Measurements from ENCODE around the gene ARL4C. TPM values are rescaled to one million over a fixed set of nuclear protein-coding genes. Genes with fewer than 3 reads are reported as not detected.

Gene ARL4C
- total and polyA plus RNA-seq, 2 of the 8 experiments (the other 6 are each of a cell fraction or from before 2014, with no cell fraction given), result 7.0 to 16.9 TPM

- no peak overlapping the region for H4K8ac ChIP-seq (ENCODE audit: extremely low read depth, insufficient read depth, low read length)
- peaks cover 7% of the 10 kb centered on the region; the same call in 1 of the 2 replicates for H3K79me1 ChIP-seq (ENCODE audit: low read depth, low read length)
- no peak for DNase-seq (ENCODE audit: low read depth in 1 of 2, low spot score in 2 of 2)
- no peak overlapping the region for H3K18ac ChIP-seq (ENCODE audit: extremely low read depth, low read length)
- no peak overlapping the region for H3K4me3 ChIP-seq (ENCODE audit: extremely low read depth in 1 of 4, insufficient read depth in 2 of 4, low read depth in 3 of 4, low read length in 4 of 4)
- H2BK15ac ChIP-seq (ENCODE audit: low read length), result no peak overlapping the region
- no peak overlapping the region for H3K56ac ChIP-seq (replicated peaks; ENCODE audit: insufficient read length, low read depth, low read length)
- ChIA-PET POLR2A (ENCODE audit: partially characterized antibody) (no interaction called here), CTCF (ENCODE audit: partially characterized antibody) (interaction anchor here (1.3 to 1.6 kb wide), 4 partner anchors 11 to 377 kb away, joined by 3 to 7 read pairs (median 4); no protein-coding TSS in a partner anchor)
- H2AK5ac ChIP-seq (ENCODE audit: low read depth, low read length), result no peak overlapping the region
- H3K4me1 ChIP-seq (replicated peaks in 1 of 4; ENCODE audit: control insufficient read depth in 3 of 4, insufficient read depth in 4 of 4, low read length in 3 of 4), result no peaks in the 10 kb centered on the region
- peaks cover 12% of the 10 kb centered on the region for H3K23me2 ChIP-seq (ENCODE audit: low read depth, low read length)
- H3K4me2 ChIP-seq (ENCODE audit: insufficient read depth in 1 of 2, low read depth in 2 of 2, low read length in 2 of 2), result no peak overlapping the region
- H3K14ac ChIP-seq (ENCODE audit: insufficient read length), result no peak overlapping the region
- no peak overlapping the region for H3K4ac ChIP-seq (replicated peaks; ENCODE audit: insufficient read length, low read depth, low read length)
- FAIRE-seq, result no peak
- no peak overlapping the region for H2BK5ac ChIP-seq (ENCODE audit: low read depth, low read length)
- no peak overlapping the region for H3K23ac ChIP-seq (ENCODE audit: insufficient read length)
- no peaks in the 10 kb centered on the region for H3K79me2 ChIP-seq (ENCODE audit: control insufficient read depth in 1 of 2, insufficient read depth in 2 of 2, low read length in 2 of 2)
- H4K20me1 ChIP-seq (replicated peaks in 1 of 2; ENCODE audit: control insufficient read depth in 1 of 2, insufficient read depth in 2 of 2, low read length in 2 of 2), result peaks cover 0 to 10% of the 10 kb centered on the region in 2 experiments
- H3K27me3 ChIP-seq (replicated peaks in 1 of 4; ENCODE audit: control insufficient read depth in 3 of 4, extremely low read depth in 1 of 4, insufficient read depth in 3 of 4, low read length in 3 of 4), result no peaks in the 10 kb centered on the region; a peak in 1 of 7 replicates
- 92% methylated on average over 14 of the region's 14 CpGs; no CpG with 5 or more reads in 1 of the 2 experiments for WGBS, 2 experiments (ENCODE audit: extremely low coverage in 1 of 2, insufficient coverage in 1 of 2, insufficient read length in 1 of 2, insufficient replicate concordance in 2 of 2, low coverage in 1 of 2, low lambda C conversion rate in 2 of 2, missing lambda C conversion rate in 1 of 2)
- no peak overlapping the region for H2BK120ac ChIP-seq (replicated peaks; ENCODE audit: low read depth, low read length)
- no peak overlapping the region for H2AFZ ChIP-seq (ENCODE audit: low read length)
- no peak overlapping the region for H4K91ac ChIP-seq (replicated peaks; ENCODE audit: insufficient read length, low read length)
- H2BK12ac ChIP-seq (ENCODE audit: low read depth, low read length), result no peak overlapping the region
- no peaks in the 10 kb centered on the region for H3K36me3 ChIP-seq (ENCODE audit: control insufficient read depth in 2 of 4, insufficient read depth in 4 of 4, low read length in 3 of 4)
- no peak overlapping the region for H2BK20ac ChIP-seq (ENCODE audit: low read length)
- H4K5ac ChIP-seq (ENCODE audit: insufficient read length, low read depth, low read length), result no peak overlapping the region
- H3K27ac ChIP-seq (ENCODE audit: low read depth, low read length), result no peak overlapping the region
- H3K9ac ChIP-seq (replicated peaks in 1 of 4; ENCODE audit: extremely low read depth in 1 of 4, low read depth in 3 of 4, low read length in 3 of 4), result no peak overlapping the region
- no peaks in the 10 kb centered on the region; a peak in 1 of 4 replicates for H3K9me3 ChIP-seq (ENCODE audit: insufficient read depth in 2 of 2, low read depth in 1 of 2, low read length in 1 of 2)
- TF ChIP-seq RXRA (IDR thresholded peaks at IDR 0.05; ENCODE audit: insufficient read depth, low read depth, low read length) (no peak), FOSL1 (IDR thresholded peaks at IDR 0.05; ENCODE audit: insufficient read depth, low read depth, low read length) (no peak), SIN3A (conservative IDR thresholded peaks at IDR 0.05 in 1 of 2, IDR thresholded peaks at IDR 0.05 in 1 of 2; ENCODE audit: low read depth in 1 of 2, low read length in 2 of 2) (no peak), BRCA1 (IDR thresholded peaks at IDR 0.05; ENCODE audit: low read depth, low read length) (no peak), RAD21 (IDR thresholded peaks at IDR 0.05 in 1 of 2, conservative IDR thresholded peaks at IDR 0.05 in 1 of 2; ENCODE audit: low read depth in 2 of 2, low read length in 2 of 2) (no peak), MAX (IDR thresholded peaks at IDR 0.05) (no peak), SAP30 (IDR thresholded peaks at IDR 0.05; ENCODE audit: insufficient read depth, insufficient replicate concordance, low read length) (no peak), POLR2A (IDR thresholded peaks at IDR 0.05; ENCODE audit: control extremely low read depth in 1 of 2, low read depth in 2 of 2, low read length in 2 of 2) (no peak), KDM4A (IDR thresholded peaks at IDR 0.05; ENCODE audit: low read depth, low read length, severe bottlenecking) (no peak), USF2 (IDR thresholded peaks at IDR 0.05; ENCODE audit: low read length) (no peak)
Measured at GRCh38 chr2:234512884-234513669, 16.2 kb upstream of the ARL4C start.
